Stimulated activated CD4-positive, alpha-beta T cell treated with anti-CD3 and anti-CD28 coated beads, Interleukin-1b, Interleukin-23, amount 100 ng/mL, for 1 hour (primary cell): ENCODE data around the gene TIMP2.

Source experiments
- DNase-seq, 2 donors: peaks; one replicate each; pipeline ENCODE4 v3.0.0-alpha.2; 2020; ENCODE audit warnings: low read depth in 2 of 2

The TIMP2 gene

GRCh38 chr17:78839235-78839761 lies 85.9 kb downstream of the TIMP2 start:
- DNase-seq, result no peak

- no peak for DNase-seq
Observed at GRCh38 chr17:78838574-78839005, 86.6 kb downstream of the TIMP2 start.

GRCh38 chr17:78836420-78837021 lies 88.7 kb downstream of the TIMP2 start:
- DNase-seq, result no peak

DNA sequence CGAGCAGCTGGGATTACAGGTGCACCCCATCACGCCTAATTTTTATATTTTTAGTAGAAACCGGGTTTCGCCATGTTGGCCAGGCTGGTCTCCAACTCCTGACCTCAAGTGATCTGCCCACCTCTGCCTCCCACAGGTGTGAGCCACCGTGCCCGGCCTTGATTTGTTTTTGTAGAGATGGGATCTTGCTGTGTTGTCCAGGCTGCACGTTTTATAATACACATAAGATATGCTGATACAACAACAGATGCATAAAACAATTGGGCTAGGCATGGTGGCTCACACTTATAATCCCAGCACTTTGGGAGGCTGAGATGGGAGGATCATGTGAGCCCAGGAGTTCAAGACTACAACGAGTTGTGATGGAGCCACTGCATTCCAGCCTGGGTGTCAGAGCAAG lies 90.6 kb downstream of the TIMP2 start:
- no peak for DNase-seq

DNA sequence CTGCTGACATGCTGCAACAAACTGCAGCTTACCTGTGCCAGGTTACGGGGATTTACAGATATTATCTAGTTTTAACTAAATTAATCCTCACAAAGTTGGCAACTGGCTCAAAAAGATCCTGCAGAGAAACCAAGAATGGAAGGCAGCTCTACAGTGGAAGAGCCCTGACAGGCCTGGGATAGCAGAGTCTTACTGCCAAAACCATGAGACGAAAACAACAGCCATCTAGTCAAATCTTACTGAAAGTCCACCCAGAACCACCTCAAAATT lies 92.7 kb downstream of the TIMP2 start:
- DNase-seq, result no peak

- no peak for DNase-seq
Observed at GRCh38 chr17:78831688-78832540, 93.3 kb downstream of the TIMP2 start.

DNA sequence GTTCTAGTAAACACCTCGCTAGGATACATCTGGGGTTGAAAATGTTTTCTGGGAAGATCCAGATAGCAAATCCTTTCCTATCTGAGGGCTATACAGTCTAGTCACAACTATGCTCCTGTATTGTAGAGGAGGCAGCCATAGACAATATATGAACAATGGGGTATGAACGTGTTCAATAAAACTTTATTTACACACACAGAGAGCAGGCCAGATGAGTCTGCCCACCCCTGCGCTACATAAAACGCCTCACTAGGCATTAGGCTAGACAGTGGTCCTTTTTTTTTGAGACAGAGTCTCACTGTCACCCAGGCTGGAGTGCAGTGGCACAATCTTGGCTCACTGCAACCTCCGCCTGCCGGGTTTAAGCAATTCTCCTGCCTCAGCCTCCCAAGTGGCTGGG lies 95.7 kb downstream of the TIMP2 start:
- DNase-seq, result no peak

GRCh38 chr17:78828470-78829185 lies 96.6 kb downstream of the TIMP2 start:
- DNase-seq, result no peak

DNA sequence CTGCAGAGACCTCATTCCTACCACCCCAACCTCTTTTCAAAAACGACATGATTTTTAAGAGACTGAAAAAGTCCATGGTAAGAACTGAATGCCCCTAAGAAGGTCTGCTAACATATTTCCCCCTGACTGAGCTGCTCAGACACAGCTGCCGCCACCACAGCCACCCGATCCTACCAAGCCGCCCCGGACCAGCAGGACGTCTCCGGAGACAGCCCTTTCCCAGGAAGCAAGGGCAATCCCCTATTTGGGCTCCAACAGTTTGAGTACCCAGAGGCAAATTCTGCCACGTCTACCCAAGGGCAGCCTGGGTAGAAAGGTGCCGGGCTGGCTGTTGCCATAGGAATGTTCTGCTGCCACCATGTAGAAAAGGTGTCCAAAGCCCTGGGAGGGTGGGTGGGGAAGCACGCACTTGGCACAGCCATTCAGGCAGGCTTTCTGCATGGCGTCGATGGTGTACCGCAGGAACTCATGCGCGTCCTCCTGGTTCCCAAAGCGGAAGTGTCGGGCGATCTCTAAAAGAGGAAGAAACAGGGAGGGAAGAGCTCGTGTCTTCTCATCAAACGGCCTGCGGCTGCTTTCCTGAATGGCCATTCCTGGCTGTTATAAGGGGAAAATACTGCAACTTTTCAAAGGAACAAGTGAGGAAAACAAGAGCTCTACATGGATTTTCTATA lies 98.2 kb downstream of the TIMP2 start:
- no peak for DNase-seq

- no peak for DNase-seq
Observed at GRCh38 chr17:78826421-78826820, 98.8 kb downstream of the TIMP2 start.

DNA sequence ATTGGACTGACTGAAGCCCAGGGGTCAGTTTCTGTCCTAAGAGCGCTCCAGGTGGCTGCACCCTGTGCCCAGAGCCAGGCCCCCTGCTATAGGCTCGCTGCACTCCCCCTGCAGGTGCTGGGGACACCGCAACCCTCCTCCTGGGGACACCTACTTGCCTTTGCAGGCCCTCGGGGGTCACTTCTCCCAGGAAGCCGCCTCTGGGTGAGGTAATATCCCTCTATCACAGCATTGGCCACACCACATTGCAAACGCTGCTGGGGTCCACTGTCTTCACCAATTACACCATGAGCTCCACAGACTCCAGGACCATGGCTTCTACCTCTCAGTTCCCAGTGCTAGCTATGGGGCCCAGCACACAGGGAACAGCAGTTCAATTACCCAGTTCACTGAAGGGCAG lies 99.5 kb downstream of the TIMP2 start:
- DNase-seq, result no peak

- DNase-seq, result no peak
Observed at GRCh38 chr17:78824240-78824639, 100.9 kb downstream of the TIMP2 start.

GRCh38 chr17:78823282-78824046 lies 101.7 kb downstream of the TIMP2 start:
- no peak for DNase-seq

DNA sequence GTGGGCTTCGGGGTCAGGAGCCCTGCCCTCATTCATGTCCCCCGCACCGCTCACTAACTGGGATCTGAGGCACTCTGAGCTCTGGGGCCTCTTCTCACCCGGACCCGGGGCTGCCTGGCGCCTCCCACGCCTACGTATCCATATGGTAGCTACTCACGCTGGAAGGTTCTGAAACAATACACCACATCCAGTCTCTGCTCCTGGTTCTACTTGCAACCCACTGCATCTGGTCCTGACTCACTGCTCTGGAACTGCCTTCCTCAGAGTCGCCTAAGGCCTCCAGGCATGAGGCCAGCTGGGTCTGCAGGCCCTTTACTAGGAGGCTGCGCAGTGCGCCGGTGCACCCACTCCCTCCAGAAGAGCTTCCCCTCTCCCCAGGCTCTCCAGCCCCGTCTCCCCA lies 102.6 kb downstream of the TIMP2 start:
- no peak for DNase-seq

GRCh38 chr17:78821961-78822360 lies 103.2 kb downstream of the TIMP2 start:
- no peak for DNase-seq

DNA sequence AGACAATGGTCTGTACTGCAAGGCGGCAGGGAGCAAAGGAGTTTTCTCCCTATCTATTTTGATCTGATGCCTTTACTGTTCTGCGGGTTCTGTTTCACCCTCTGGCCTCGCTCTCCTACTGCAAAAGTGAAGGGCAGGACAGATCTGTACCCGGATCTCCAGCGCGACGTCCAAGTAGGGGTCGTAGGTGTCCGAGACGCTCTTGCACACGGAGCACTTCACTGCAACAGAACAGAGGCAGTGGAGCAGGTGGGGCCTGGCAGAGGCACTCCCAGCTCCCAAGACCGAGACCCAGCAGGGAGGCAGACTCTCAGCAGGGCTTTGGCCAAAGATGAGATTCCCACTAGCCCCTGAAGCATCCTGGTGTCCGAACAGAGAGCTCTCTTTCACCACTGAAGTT lies 104.3 kb downstream of the TIMP2 start:
- DNase-seq, result no peak

DNA sequence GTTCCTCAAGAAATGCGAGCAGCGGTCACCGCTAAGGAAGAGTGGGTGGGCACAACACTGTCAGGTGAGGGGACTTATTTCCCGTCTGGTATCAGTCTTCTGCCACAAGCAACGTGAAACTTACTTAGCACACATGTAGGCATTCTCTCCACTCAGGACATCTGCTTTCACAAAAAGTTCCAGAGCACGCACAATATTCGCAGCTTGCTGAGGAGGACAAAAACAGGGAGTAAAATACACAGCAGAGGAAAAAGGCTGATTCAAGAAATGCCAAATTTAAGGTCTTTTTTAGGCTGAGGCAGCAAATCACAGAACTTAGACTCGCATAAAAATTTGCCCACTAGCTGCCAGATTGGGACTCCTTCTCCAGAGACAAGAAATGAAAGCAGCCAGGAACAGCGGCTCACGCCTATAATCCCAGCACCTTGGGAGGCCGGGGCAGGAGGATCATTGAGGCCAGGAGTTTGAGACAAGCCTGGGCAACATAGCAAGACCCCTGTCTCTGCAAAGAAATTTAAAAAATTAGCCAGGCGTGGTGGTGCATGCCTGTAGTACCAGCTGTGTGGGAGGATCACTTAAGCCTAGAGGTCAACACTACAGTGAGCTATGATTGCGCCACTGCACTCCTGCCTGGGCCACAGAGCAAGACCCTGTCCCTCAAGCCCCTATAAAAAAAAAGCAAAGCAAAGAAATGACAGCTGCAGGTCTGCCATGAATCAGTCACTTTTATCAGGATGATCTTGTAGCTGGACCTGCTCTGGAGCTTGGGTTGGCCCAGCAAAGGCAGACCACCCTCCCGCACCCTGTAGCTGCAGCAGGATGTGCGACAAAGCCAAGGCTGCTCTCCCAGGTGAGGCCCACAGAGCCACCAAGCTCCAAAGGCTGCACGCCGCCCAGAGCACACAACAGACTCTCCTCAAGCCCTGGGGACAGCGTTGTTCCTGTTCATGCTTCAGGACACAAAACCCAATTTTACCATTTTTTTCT lies 105.1 kb downstream of the TIMP2 start:
- DNase-seq, result no peak

DNA sequence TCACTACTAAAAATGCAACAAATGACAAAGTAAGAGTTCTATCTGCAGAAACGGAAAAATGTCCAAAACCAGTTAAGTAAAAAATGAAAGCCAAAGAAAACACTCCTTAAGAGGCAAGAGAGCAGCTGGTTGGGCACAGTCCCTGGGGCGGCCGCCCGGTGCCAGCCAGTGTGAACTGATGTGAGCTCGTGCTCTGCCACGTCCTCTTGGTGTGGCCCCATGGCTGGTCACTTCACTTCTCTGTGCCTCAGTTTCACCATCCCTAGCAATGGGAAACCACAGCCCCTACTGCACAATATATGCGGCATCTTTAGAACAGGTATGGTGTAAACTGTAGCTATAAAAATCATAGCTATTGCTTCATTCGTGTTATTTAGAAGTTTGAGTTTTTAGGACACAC lies 105.8 kb downstream of the TIMP2 start:
- DNase-seq, result no peak

GRCh38 chr17:78818932-78819331 lies 106.3 kb downstream of the TIMP2 start:
- DNase-seq, result no peak

GRCh38 chr17:78818152-78818846 lies 106.9 kb downstream of the TIMP2 start:
- no peak for DNase-seq
